HG02938 (cell line): Measurements from ENCODE around the gene ODAD2.

Experiments
- ATAC-seq: cut with Tn5 transposase; IDR thresholded peaks from one replicate; pipeline ENCODE4 v1.9.1; 2021; ENCODE audit warnings: mild to moderate bottlenecking, moderate library complexity; ENCODE audit not compliant: unreplicated experiment

Gene ODAD2

GRCh38 chr10:27771231-27771630 is 227.6 kb downstream of the ODAD2 start:
- no peak for ATAC-seq

- no peak for ATAC-seq
Measured at GRCh38 chr10:27770181-27770580, 228.7 kb downstream of the ODAD2 start.
